ENCODE results near the gene PLEKHA6. TPM values are rescaled to one million over a fixed set of nuclear protein-coding genes. Genes with fewer than 3 reads are reported as not detected.

The PLEKHA6 gene
- total and polyA plus RNA-seq, 2 of the 4 experiments (the other 2 are of a cell fraction): 8.2 to 19.9 TPM

- Histone ChIP-seq H2BK20ac (ENCODE audit: low read depth, low read length) (no peak overlapping the region), H2BK5ac (ENCODE audit: low read depth, low read length, poor library complexity, severe bottlenecking) (no peak overlapping the region), H4K20me1 (ENCODE audit: insufficient read depth, low read length) (no peaks in the 10 kb centered on the region), H3K9ac (ENCODE audit: low read depth, low read length) (no peak overlapping the region), H4K91ac (ENCODE audit: insufficient read depth, low read depth, low read length) (no peak overlapping the region), H3K4me1 (ENCODE audit: control insufficient read depth, insufficient read depth, low read length) (peaks cover 24% of the 10 kb centered on the region), H3K56ac (ENCODE audit: extremely low read depth, insufficient read depth, low read length) (no peak overlapping the region), H3K4me3 (ENCODE audit: insufficient read depth, low read depth, low read length) (no peak overlapping the region), H2AK5ac (ENCODE audit: low read depth, low read length) (no peak overlapping the region), H2BK15ac (ENCODE audit: low read depth, low read length) (no peak overlapping the region), H3K4me2 (ENCODE audit: low read depth, low read length) (no peak overlapping the region), H3K14ac (replicated peaks; ENCODE audit: low read depth, low read length) (no peak overlapping the region), H4K5ac (ENCODE audit: low read depth, low read length) (no peak overlapping the region), H3K9me1 (ENCODE audit: insufficient read depth, low read length) (peaks cover 8% of the 10 kb centered on the region; the same call in 1 of the 2 replicates), H3K18ac (ENCODE audit: low read depth, low read length) (no peak overlapping the region), H2AK9ac (replicated peaks; ENCODE audit: low read depth, low read length, poor library complexity) (no peak overlapping the region), H2AFZ (replicated peaks; ENCODE audit: low read length, poor library complexity) (no peak overlapping the region), H3K36me3 (ENCODE audit: control insufficient read depth, insufficient read depth, low read length) (peaks cover 24% of the 10 kb centered on the region), H3K4ac (ENCODE audit: low read depth, low read length) (no peak overlapping the region), H3K79me1 (ENCODE audit: low read depth in 1 of 2, low read length in 2 of 2) (no peaks in the 10 kb centered on the region), H3K9me3 (ENCODE audit: control insufficient read depth, insufficient read depth, low read length) (no peaks in the 10 kb centered on the region), H3K27ac (ENCODE audit: insufficient read depth, low read length) (no peak overlapping the region), H3K23ac (ENCODE audit: low read depth, low read length) (no peak overlapping the region), H2BK120ac (ENCODE audit: low read depth, low read length) (no peak overlapping the region), H3K27me3 (ENCODE audit: control insufficient read depth, insufficient read depth, low read length) (no peaks in the 10 kb centered on the region), H4K8ac (ENCODE audit: low read depth in 2 of 2, low read length in 2 of 2) (no peak overlapping the region)
- ATAC-seq (ENCODE audit: low read depth): no peak
- dilution Hi-C loops (cut with HindIII; ENCODE audit: low sequenced_read_pairs, unreplicated experiment) (no loop called here), in situ Hi-C loops (cut with MboI; ENCODE audit: low sequenced_read_pairs) (no loop called here), intact Hi-C loops (cut with micrococcal nuclease) (loop anchor here (2.0 kb wide), 1 partner anchor 45 kb away; no protein-coding TSS in a partner anchor)
- ChIA-PET POLR2A (ENCODE audit: unreplicated experiment) (interaction anchor here (0.5 kb wide), 1 partner anchor 92 kb away, joined by 3 read pairs; no protein-coding TSS in a partner anchor), CTCF (interaction anchor here (1.7 to 3.4 kb wide), 3 partner anchors 60 to 104 kb away, joined by 9 to 23 read pairs (median 15); partner anchors contain the start of gene PLEKHA6)
- 100% methylated on average over 2 of the region's 5 CpGs; no CpG with 5 or more reads in 1 of the 2 experiments for WGBS, 2 experiments (ENCODE audit: extremely low coverage in 2 of 2, insufficient read length in 1 of 2)
- no peak for TF ChIP-seq RCOR1 (IDR thresholded peaks at IDR 0.05; ENCODE audit: insufficient replicate concordance, low read length)
- TF ChIP-seq CTCF (conservative IDR thresholded peaks at IDR 0.05; ENCODE audit: low read depth, low read length): no peak
- TF ChIP-seq MXI1 (IDR thresholded peaks at IDR 0.05; ENCODE audit: borderline replicate concordance, low read depth, low read length): no peak
- no peak for TF ChIP-seq RAD21 (IDR thresholded peaks at IDR 0.05; ENCODE audit: low read length)
- no peak for TF ChIP-seq NFE2L2 (IDR thresholded peaks at IDR 0.05; ENCODE audit: low read depth, low read length)
- TF ChIP-seq FOS (IDR thresholded peaks at IDR 0.05; ENCODE audit: low read depth, low read length): no peak
- TF ChIP-seq MAFK (IDR thresholded peaks at IDR 0.05; ENCODE audit: low read depth, low read length): no peak
- no peak for TF ChIP-seq MAZ (IDR thresholded peaks at IDR 0.05; ENCODE audit: borderline replicate concordance, low read depth, low read length)
- TF ChIP-seq CHD1 (IDR thresholded peaks at IDR 0.05; ENCODE audit: low read depth, low read length): no peak
- no peak for DNase-seq
- BruUV-seq (replicated peaks): no TSS peak
These were observed 99.9 kb downstream of the PLEKHA6 start for GRCh38 chr1:204259782-204260181.

Measured in IMR-90 (cell line).